Mesodermal cell (in vitro differentiated cells): Measurements from ENCODE around the gene HMX1.

ENCODE experiments used
- H3K27ac ChIP-seq: 2 replicates; pipeline ENCODE4 v1.7.0; 2013; ENCODE audit warnings: mild to moderate bottlenecking, low read depth, low read length, moderate library complexity; ENCODE audit not compliant: severe bottlenecking
- H3K36me3 ChIP-seq: 2 replicates; pipeline ENCODE4 v1.7.1; 2013; ENCODE audit warnings: mild to moderate bottlenecking, low read length, moderate library complexity; ENCODE audit not compliant: control insufficient read depth, insufficient read depth
- H3K4me1 ChIP-seq: one replicate; pipeline ENCODE4 v1.7.1; 2013; ENCODE audit warnings: mild to moderate bottlenecking, low read length; ENCODE audit not compliant: insufficient read depth, control insufficient read depth, poor library complexity, severe bottlenecking
- H3K4me3 ChIP-seq: 2 replicates; pipeline ENCODE4 v1.7.0; 2013; ENCODE audit warnings: low read length, control low read depth, mild to moderate bottlenecking; ENCODE audit not compliant: insufficient read depth, poor library complexity, severe bottlenecking; ENCODE audit errors: extremely low read depth
- H3K9me3 ChIP-seq: 2 replicates; pipeline ENCODE4 v1.7.1; 2013; ENCODE audit warnings: mild to moderate bottlenecking, low read length, moderate library complexity; ENCODE audit not compliant: control insufficient read depth
- WGBS, 2 experiments: methylation state at CpG; one replicate each; pipeline ENCODE4 v1.1.5; 2013; ENCODE audit warnings: missing lambda C conversion rate in 2 of 2; ENCODE audit not compliant: insufficient coverage in 2 of 2; 5-methylcytosine and 5-hydroxymethylcytosine counted together

HMX1 gene

DNA sequence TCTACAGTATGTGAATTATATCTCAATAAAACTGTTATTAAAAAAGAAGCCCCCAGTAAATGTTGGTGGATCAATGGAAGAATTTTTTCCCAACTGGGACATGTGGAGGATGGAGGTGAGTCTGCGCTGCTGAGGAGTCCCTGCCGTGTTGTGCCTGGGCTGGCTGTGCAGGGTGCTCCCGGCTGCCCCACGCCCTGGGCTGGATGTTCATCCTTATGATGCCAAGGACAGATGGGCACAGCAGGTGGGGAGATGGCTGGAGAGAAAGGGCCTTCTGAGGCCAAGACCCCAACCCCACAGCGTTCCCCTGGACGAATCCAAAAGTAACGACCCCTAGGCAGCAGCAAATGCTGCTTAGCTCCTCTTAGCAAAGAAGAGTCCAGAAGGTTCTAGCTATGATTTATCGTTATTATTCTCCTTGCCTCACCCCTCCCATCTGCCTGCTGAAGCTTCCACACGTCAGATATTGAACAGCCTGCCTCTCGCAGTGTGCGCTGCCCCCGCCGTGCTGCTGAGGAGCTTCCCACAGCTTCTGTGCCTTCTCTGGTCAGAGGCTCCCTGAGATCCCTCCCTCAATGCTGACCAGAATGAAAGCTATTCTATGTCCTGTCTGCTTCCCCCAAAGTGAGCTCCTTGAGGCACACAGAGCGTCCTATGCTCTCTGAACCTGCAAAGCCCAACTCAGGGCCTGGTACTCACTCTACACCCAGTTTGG, 26.5 kb downstream of the HMX1 start:
- Histone ChIP-seq H3K9me3 (no peaks in the 10 kb centered on the region), H3K36me3 (no peaks in the 10 kb centered on the region), H3K27ac (no peak overlapping the region), H3K4me1 (no peaks in the 10 kb centered on the region), H3K4me3 (no peak overlapping the region)
- 88% methylated on average over 13 to 14 of the region's 14 CpGs for whole genome bisulfite sequencing, 2 experiments

GRCh38 chr4:8843597-8843996, 28.0 kb downstream of the HMX1 start:
- H3K4me1 ChIP-seq: no peaks in the 10 kb centered on the region
- H3K4me3 ChIP-seq: no peak overlapping the region
- no peak overlapping the region for H3K27ac ChIP-seq
- WGBS, 2 experiments: 79% methylated on average over 3 of the region's 3 CpGs
- H3K36me3 ChIP-seq: no peaks in the 10 kb centered on the region
- no peaks in the 10 kb centered on the region for H3K9me3 ChIP-seq

GRCh38 chr4:8842614-8843013, 29.0 kb downstream of the HMX1 start:
- WGBS, 2 experiments: 83% methylated on average over 2 of the region's 2 CpGs
- no peak overlapping the region for H3K27ac ChIP-seq
- no peak overlapping the region for H3K4me3 ChIP-seq
- H3K36me3 ChIP-seq: no peaks in the 10 kb centered on the region
- H3K4me1 ChIP-seq: peaks cover under 1% of the 10 kb centered on the region
- H3K9me3 ChIP-seq: no peaks in the 10 kb centered on the region

DNA sequence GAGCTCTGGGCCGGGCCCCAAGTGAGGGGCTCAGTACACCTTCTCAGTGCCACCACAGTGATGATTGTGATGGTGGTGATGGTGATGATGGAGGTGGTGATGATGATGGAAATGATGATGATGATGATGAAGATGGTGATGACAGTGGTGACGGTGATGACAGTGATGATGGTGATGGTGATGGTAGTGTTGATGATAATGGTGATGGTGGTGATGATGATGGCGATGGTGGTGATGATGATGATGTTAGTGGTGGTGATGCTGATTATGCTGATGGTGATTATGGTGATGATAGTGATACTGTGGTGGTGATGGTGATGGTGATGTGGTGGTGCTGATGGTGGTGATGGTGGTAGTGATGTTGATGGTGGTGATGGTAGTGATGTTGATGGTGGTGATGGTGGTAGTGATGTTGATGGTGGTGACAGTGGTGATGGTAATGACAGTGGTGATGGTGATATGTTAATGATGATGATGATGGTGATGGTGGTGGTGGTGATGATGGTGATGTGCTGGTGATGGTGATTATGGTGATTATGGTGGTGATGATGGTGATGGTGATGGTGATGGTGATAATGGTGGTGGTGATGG, 29.9 kb downstream of the HMX1 start:
- peaks cover 7% of the 10 kb centered on the region for H3K4me1 ChIP-seq
- no peaks in the 10 kb centered on the region for H3K36me3 ChIP-seq
- no peaks in the 10 kb centered on the region for H3K9me3 ChIP-seq
- no peak overlapping the region for H3K4me3 ChIP-seq
- WGBS, 2 experiments: 92 to 93% methylated on average over 3 of the region's 3 CpGs
- H3K27ac ChIP-seq: no peak overlapping the region

GRCh38 chr4:8840816-8841455, 30.7 kb downstream of the HMX1 start:
- Histone ChIP-seq H3K36me3 (no peaks in the 10 kb centered on the region), H3K4me3 (no peak overlapping the region), H3K27ac (no peak overlapping the region), H3K4me1 (peaks cover 7% of the 10 kb centered on the region), H3K9me3 (no peaks in the 10 kb centered on the region)
- 91 to 93% methylated on average over 13 of the region's 14 CpGs for WGBS, 2 experiments

GRCh38 chr4:8840006-8840793, 31.4 kb downstream of the HMX1 start:
- no peaks in the 10 kb centered on the region for H3K9me3 ChIP-seq
- H3K36me3 ChIP-seq: no peaks in the 10 kb centered on the region
- WGBS, 2 experiments: 89 to 90% methylated on average over 6 to 9 of the region's 10 CpGs
- H3K27ac ChIP-seq: no peak overlapping the region
- peaks cover 7% of the 10 kb centered on the region for H3K4me1 ChIP-seq
- no peak overlapping the region for H3K4me3 ChIP-seq

DNA sequence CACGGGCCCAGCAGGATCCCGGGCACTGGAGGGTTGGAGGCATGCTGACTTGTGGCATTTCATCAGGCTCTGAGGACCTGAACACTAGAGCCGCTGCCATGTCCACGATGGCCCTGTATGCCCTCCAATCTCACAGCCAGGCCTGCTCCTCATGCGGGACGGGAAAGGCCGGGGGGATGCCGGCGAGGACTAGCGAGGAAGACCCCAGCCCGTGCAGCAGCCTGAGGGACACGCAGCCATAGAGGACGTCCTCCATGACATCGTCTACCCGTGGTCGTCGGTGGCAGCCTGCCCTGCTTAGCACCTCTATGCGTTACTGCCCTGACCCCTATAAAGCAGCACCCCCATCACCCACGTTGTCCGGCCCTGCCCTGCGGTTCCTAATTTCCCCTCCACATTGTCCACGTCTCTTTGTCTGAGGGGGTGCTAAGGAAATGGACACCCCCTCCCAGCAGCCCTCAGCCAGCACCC, 32.6 kb downstream of the HMX1 start:
- peaks cover 7% of the 10 kb centered on the region for H3K4me1 ChIP-seq
- 91 to 95% methylated on average over 19 to 22 of the region's 22 CpGs for WGBS, 2 experiments
- no peaks in the 10 kb centered on the region for H3K9me3 ChIP-seq
- no peak overlapping the region for H3K27ac ChIP-seq
- H3K4me3 ChIP-seq: no peak overlapping the region
- no peaks in the 10 kb centered on the region for H3K36me3 ChIP-seq

GRCh38 chr4:8838296-8838960, 33.2 kb downstream of the HMX1 start:
- WGBS, 2 experiments: 87 to 89% methylated on average over 8 to 12 of the region's 12 CpGs
- H3K4me1 ChIP-seq: peaks cover 7% of the 10 kb centered on the region
- no peak overlapping the region for H3K27ac ChIP-seq

DNA sequence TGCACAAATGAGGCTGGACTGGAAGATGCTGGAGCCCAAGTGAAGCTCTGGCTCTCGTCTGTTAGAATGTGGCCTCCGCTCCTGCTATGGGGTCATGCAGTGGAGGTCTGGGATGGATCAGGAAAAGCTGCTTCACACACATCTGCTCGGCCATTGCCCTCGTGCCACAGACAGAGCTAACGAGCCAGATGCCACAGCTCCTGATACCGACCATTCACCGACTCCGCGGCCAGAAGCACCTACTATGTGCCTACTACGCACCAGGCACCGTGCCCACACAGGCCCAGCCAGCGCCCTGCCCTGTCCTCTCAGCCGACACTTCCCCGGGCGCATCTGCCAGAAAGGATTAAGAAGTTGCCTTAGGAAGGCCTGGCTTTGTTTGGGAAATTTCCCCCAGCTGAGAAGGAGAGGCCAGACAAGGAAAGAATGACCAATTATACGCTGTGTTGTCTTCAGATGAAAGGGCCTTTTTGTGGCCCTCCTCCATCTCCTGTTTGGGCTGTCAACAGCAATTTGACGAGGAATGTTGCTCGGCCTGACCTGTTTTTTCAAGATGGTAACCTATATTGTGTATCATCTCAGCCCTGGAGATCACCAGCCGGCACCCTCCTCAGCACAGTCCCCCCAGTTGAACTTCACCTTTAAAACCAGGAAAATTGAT, 34.3 kb downstream of the HMX1 start:
- WGBS, 2 experiments: 59 to 60% methylated on average over 16 to 18 of the region's 19 CpGs
- peak overlapping the region; percentile 64 for H3K27ac ChIP-seq
- no peaks in the 10 kb centered on the region for H3K36me3 ChIP-seq

More at GRCh38 chr4:8838296-8838960, 33.2 kb downstream of the HMX1 start:
- Histone ChIP-seq H3K4me3 (no peak overlapping the region), H3K36me3 (no peaks in the 10 kb centered on the region), H3K9me3 (no peaks in the 10 kb centered on the region)

More for the DNA sequence above, 34.3 kb downstream of the HMX1 start:
- Histone ChIP-seq H3K4me3 (no peak overlapping the region), H3K4me1 (peaks cover 7% of the 10 kb centered on the region), H3K9me3 (no peaks in the 10 kb centered on the region)
